Mesenteric fat pad (tissue), 1 donor: ENCODE data around the gene UMODL1. TPM values are rescaled to one million over a fixed set of nuclear protein-coding genes. Genes with fewer than 3 reads are reported as not detected.

Source experiments
- DNase-seq: peaks from one replicate; pipeline ENCODE4 v3.0.0-alpha.2; 2020; ENCODE audit warnings: low spot score
- long read RNA-seq: library from polyadenylated mRNA; unstranded; transcript quantifications from one replicate; pipeline ENCODE4 v2.0.0, GENCODE V29; 2020
- total RNA-seq: library from RNA; stranded (reverse); fragmentation: NEBNext Ultra II Directional; extraction: Animal tissue kit (Norgen Biotek cat#: 25700); gene quantifications from one replicate; pipeline ENCODE4 v1.2.1, GENCODE V29; 2021
- donor health status: DM: yes; HTN: yes; CAD: no.

UMODL1 gene
- total RNA-seq, result not detected
- long read RNA-seq, result 0 reads

GRCh38 chr21:42071146-42071737 is at the start of gene UMODL1:
Gene UMODL1, plus strand, starts transcription at chr21:42071317. Its CDS starts 0 bp downstream, at chr21:42071317.
- DNase-seq, result no peak

- no peak for DNase-seq
Measured at GRCh38 chr21:42021371-42022090, 49.6 kb upstream of the UMODL1 start.

- no peak for DNase-seq
Measured at GRCh38 chr21:42022091-42022430, 49.1 kb upstream of the UMODL1 start.

- DNase-seq, result no peak
Measured at GRCh38 chr21:42022906-42023305, 48.2 kb upstream of the UMODL1 start.

GRCh38 chr21:42025376-42026081 is 45.6 kb upstream of the UMODL1 start:
- DNase-seq, result no peak

GRCh38 chr21:42026082-42026435 is 45.1 kb upstream of the UMODL1 start:
- no peak for DNase-seq

- DNase-seq, result no peak
Measured at GRCh38 chr21:42027085-42027821, 43.9 kb upstream of the UMODL1 start.

- DNase-seq, result peak; percentile 81
Measured at GRCh38 chr21:42027822-42028765, 43.0 kb upstream of the UMODL1 start.

- DNase-seq, result peak; percentile 55
Measured at GRCh38 chr21:42028766-42029425, 42.2 kb upstream of the UMODL1 start.

GRCh38 chr21:42030311-42030710 is 40.8 kb upstream of the UMODL1 start:
- peak; percentile 43 for DNase-seq

GRCh38 chr21:42031241-42031640 is 39.9 kb upstream of the UMODL1 start:
- DNase-seq, result no peak

- no peak for DNase-seq
Measured at GRCh38 chr21:42031816-42032215, 39.3 kb upstream of the UMODL1 start.

GRCh38 chr21:42032266-42032665 is 38.9 kb upstream of the UMODL1 start:
- DNase-seq, result no peak

- DNase-seq, result no peak
Measured at GRCh38 chr21:42032968-42033367, 38.1 kb upstream of the UMODL1 start.

- DNase-seq, result no peak
Measured at GRCh38 chr21:42036313-42036712, 34.8 kb upstream of the UMODL1 start.

GRCh38 chr21:42037516-42037915 is 33.6 kb upstream of the UMODL1 start:
- DNase-seq, result no peak

- no peak for DNase-seq
Measured at GRCh38 chr21:42037943-42038342, 33.2 kb upstream of the UMODL1 start.

GRCh38 chr21:42038393-42038792 is 32.7 kb upstream of the UMODL1 start:
- no peak for DNase-seq

- no peak for DNase-seq
Measured at GRCh38 chr21:42038826-42039425, 32.2 kb upstream of the UMODL1 start.

- DNase-seq, result no peak
Measured at GRCh38 chr21:42039470-42039901, 31.6 kb upstream of the UMODL1 start.
